AG04450 (cell line): ENCODE measurements around the gene ARV1. TPM values are rescaled to one million over a fixed set of nuclear protein-coding genes. Genes with fewer than 3 reads are reported as not detected.

Source experiments
- CTCF ChIA-PET: fragments of 300-600, 350-600 bp; formaldehyde crosslinking; extraction: SDS; loops from one replicate; lab custom pipeline; 2022; ENCODE audit warnings: antibody characterized with exemption, inconsistent platforms; lab: Charles Lee
- POLR2A ChIA-PET: fragments of 350-600 bp; formaldehyde crosslinking; extraction: SDS; loops from one replicate; lab custom pipeline; 2021; ENCODE audit warnings: antibody characterized with exemption, inconsistent platforms; lab: Yijun Ruan, JAX
- DNase-seq: peaks from one replicate; pipeline ENCODE4 v3.0.0-alpha.2; 2011; ENCODE audit warnings: low read depth, low spot score
- H3K27ac ChIP-seq: one replicate; pipeline ENCODE4 v1.5.1; 2012; ENCODE audit warnings: low read depth, low read length, control low read depth
- H3K27me3 ChIP-seq: one replicate; pipeline ENCODE4 v1.6.0; 2012; ENCODE audit warnings: low read length; ENCODE audit not compliant: control insufficient read depth, insufficient read depth
- H3K4me3 ChIP-seq: 2 replicates; pipeline ENCODE4 v1.5.1; 2011; ENCODE audit warnings: mild to moderate bottlenecking, low read depth, low read length, control low read depth
- H3K9me3 ChIP-seq: 2 replicates; pipeline ENCODE4 v1.5.1; 2012; ENCODE audit warnings: low read length; ENCODE audit not compliant: control insufficient read depth, insufficient read depth
- CTCF ChIP-seq: IDR thresholded peaks from 2 replicates; pipeline ENCODE4 v1.5.1; 2011; ENCODE audit warnings: low read depth, low read length, control low read depth, inconsistent platforms
- polyA plus RNA-seq: library from polyadenylated mRNA; depleted of rRNA; stranded (reverse); fragments of >200 nt; gene quantifications from 2 replicates; pipeline ENCODE4 v1.2.3, GENCODE V29; 2011

ARV1 gene
- polyA plus RNA-seq, 1 experiment = 37.2 TPM

GRCh38 chr1:230937371-230937770, 41.5 kb upstream of the ARV1 start:
- no peaks in the 10 kb centered on the region for H3K9me3 ChIP-seq
- H3K4me3 ChIP-seq = no peak overlapping the region; the same call in 1 of the 2 replicates
- ChIA-PET CTCF (interaction anchor here (2.0 to 2.5 kb wide), 2 partner anchors 20 to 140 kb away, joined by 5 to 7 read pairs; no protein-coding TSS in a partner anchor), POLR2A (no interaction called here)
- H3K27ac ChIP-seq = no peak overlapping the region
- no peak for DNase-seq
- no peaks in the 10 kb centered on the region for H3K27me3 ChIP-seq
- TF ChIP-seq CTCF = no peak

GRCh38 chr1:230938924-230939368, 39.9 kb upstream of the ARV1 start:
- H3K4me3 ChIP-seq = no peak overlapping the region
- no peaks in the 10 kb centered on the region for H3K27me3 ChIP-seq
- ChIA-PET POLR2A (no interaction called here), CTCF (interaction anchor here (0.7 to 1.2 kb wide), 4 partner anchors 9 to 272 kb away, joined by 3 to 4 read pairs (median 3); no protein-coding TSS in a partner anchor)
- no peak overlapping the region for H3K27ac ChIP-seq
- no peak for TF ChIP-seq CTCF
- no peaks in the 10 kb centered on the region for H3K9me3 ChIP-seq
- DNase-seq = no peak

GRCh38 chr1:230939806-230940489, 38.9 kb upstream of the ARV1 start:
- Histone ChIP-seq H3K27ac (no peak overlapping the region), H3K9me3 (no peaks in the 10 kb centered on the region), H3K27me3 (no peaks in the 10 kb centered on the region), H3K4me3 (no peak overlapping the region)
- ChIA-PET POLR2A (no interaction called here), CTCF (interaction anchor here (1.0 to 1.2 kb wide), 2 partner anchors 22 to 143 kb away, joined by 3 to 4 read pairs; no protein-coding TSS in a partner anchor)
- no peak for DNase-seq
- TF ChIP-seq CTCF = no peak

GRCh38 chr1:230940848-230941247, 38.0 kb upstream of the ARV1 start:
- Histone ChIP-seq H3K4me3 (no peak overlapping the region), H3K27me3 (no peaks in the 10 kb centered on the region), H3K9me3 (no peaks in the 10 kb centered on the region), H3K27ac (no peak overlapping the region)
- no peak for DNase-seq
- POLR2A ChIA-PET = no interaction called here
- CTCF ChIA-PET = interaction anchor here (1.0 to 1.2 kb wide), 2 partner anchors 23 to 144 kb away, joined by 3 to 4 read pairs; no protein-coding TSS in a partner anchor
- no peak for TF ChIP-seq CTCF

- no peak for TF ChIP-seq CTCF
- H3K9me3 ChIP-seq = no peaks in the 10 kb centered on the region
- no peak overlapping the region for H3K4me3 ChIP-seq
- no peaks in the 10 kb centered on the region for H3K27me3 ChIP-seq
- DNase-seq = no peak
- no peak overlapping the region for H3K27ac ChIP-seq
- POLR2A ChIA-PET = no interaction called here
- CTCF ChIA-PET = no interaction called here
These were observed 35.8 kb upstream of the ARV1 start for GRCh38 chr1:230943048-230943593.
